Measurements from ENCODE around the gene MYH14. TPM values are rescaled to one million over a fixed set of nuclear protein-coding genes. Genes with fewer than 3 reads are reported as not detected.
A peak's percentile ranks its signal among the peaks of the same experiment; 100 is the strongest.

The MYH14 gene
- total and polyA plus RNA-seq, 9 of the 15 experiments (the other 6 are each of a cell fraction or from before 2014, with no cell fraction given) = 0.04 to 0.86 (median 0.19) TPM; not detected in 2

DNA sequence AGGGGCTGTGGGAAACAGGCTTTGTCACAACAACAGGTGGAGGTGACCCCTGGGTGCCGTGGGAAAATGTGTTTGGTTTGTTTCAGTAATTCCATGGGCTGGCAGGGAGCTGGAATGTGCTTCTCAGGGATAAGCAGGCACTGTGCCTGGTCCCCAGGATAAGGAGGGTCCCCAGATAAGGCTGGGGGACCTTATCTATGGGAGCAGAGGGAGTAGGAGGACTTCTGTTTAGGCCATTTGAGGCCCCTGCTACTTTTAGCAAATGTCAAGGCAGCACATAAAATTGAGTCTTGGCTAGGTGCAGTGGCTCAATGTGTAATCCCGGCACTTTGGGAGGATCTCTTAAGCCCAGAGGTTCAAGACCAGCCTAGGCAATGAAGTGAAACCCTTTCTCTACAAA is 66.2 kb downstream of the MYH14 start (continued):
- TF ChIP-seq ZC3H4 (CRISPR knock-in tag; IDR thresholded peaks at IDR 0.05; ENCODE audit: borderline replicate concordance) (no peak), NR2F6 (CRISPR knock-in tag; IDR thresholded peaks at IDR 0.05) (no peak), CHCHD3 (CRISPR knock-in tag; IDR thresholded peaks at IDR 0.05) (no peak), LCOR (CRISPR knock-in tag; IDR thresholded peaks at IDR 0.05) (peak; percentile 97), ZZZ3 (IDR thresholded peaks at IDR 0.05) (no peak), MTA1 (IDR thresholded peaks at IDR 0.05; ENCODE audit: borderline replicate concordance) (peak; percentile 71; the same call in 1 of the 2 replicates), CCNT2 (IDR thresholded peaks at IDR 0.05; ENCODE audit: borderline replicate concordance, extremely low read depth, insufficient read length, low read depth, low read length) (peak; percentile 90), XRCC4 (IDR thresholded peaks at IDR 0.05; ENCODE audit: extremely low read depth, insufficient read depth, insufficient read length) (no peak), GATAD2A (IDR thresholded peaks at IDR 0.05) (no peak), BRF1 (IDR thresholded peaks at IDR 0.05; ENCODE audit: borderline replicate concordance, extremely low read depth, insufficient read length) (no peak), ZNF766 (CRISPR knock-in tag; conservative IDR thresholded peaks at IDR 0.05) (peak; percentile 91), SNRNP70 (optimal IDR thresholded peaks at IDR 0.05; ENCODE audit: low read depth, low read length) (no peak)
- TF ChIP-seq, protein P1, sequence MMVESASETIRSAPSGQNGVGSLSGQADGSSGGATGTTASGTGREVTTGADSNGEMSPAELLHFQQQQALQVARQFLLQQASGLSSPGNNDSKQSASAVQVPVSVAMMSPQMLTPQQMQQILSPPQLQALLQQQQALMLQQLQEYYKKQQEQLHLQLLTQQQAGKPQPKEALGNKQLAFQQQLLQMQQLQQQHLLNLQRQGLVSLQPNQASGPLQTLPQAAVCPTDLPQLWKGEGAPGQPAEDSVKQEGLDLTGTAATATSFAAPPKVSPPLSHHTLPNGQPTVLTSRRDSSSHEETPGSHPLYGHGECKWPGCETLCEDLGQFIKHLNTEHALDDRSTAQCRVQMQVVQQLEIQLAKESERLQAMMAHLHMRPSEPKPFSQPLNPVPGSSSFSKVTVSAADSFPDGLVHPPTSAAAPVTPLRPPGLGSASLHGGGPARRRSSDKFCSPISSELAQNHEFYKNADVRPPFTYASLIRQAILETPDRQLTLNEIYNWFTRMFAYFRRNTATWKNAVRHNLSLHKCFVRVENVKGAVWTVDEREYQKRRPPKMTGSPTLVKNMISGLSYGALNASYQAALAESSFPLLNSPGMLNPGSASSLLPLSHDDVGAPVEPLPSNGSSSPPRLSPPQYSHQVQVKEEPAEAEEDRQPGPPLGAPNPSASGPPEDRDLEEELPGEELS (CRISPR knock-in tag; IDR thresholded peaks at IDR 0.05; ENCODE audit: borderline replicate concordance) = no peak
- TF ChIP-seq, protein P2, sequence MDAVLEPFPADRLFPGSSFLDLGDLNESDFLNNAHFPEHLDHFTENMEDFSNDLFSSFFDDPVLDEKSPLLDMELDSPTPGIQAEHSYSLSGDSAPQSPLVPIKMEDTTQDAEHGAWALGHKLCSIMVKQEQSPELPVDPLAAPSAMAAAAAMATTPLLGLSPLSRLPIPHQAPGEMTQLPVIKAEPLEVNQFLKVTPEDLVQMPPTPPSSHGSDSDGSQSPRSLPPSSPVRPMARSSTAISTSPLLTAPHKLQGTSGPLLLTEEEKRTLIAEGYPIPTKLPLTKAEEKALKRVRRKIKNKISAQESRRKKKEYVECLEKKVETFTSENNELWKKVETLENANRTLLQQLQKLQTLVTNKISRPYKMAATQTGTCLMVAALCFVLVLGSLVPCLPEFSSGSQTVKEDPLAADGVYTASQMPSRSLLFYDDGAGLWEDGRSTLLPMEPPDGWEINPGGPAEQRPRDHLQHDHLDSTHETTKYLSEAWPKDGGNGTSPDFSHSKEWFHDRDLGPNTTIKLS (IDR thresholded peaks at IDR 0.05; ENCODE audit: borderline replicate concordance, low read depth) = no peak
- TF ChIP-seq, protein P3, sequence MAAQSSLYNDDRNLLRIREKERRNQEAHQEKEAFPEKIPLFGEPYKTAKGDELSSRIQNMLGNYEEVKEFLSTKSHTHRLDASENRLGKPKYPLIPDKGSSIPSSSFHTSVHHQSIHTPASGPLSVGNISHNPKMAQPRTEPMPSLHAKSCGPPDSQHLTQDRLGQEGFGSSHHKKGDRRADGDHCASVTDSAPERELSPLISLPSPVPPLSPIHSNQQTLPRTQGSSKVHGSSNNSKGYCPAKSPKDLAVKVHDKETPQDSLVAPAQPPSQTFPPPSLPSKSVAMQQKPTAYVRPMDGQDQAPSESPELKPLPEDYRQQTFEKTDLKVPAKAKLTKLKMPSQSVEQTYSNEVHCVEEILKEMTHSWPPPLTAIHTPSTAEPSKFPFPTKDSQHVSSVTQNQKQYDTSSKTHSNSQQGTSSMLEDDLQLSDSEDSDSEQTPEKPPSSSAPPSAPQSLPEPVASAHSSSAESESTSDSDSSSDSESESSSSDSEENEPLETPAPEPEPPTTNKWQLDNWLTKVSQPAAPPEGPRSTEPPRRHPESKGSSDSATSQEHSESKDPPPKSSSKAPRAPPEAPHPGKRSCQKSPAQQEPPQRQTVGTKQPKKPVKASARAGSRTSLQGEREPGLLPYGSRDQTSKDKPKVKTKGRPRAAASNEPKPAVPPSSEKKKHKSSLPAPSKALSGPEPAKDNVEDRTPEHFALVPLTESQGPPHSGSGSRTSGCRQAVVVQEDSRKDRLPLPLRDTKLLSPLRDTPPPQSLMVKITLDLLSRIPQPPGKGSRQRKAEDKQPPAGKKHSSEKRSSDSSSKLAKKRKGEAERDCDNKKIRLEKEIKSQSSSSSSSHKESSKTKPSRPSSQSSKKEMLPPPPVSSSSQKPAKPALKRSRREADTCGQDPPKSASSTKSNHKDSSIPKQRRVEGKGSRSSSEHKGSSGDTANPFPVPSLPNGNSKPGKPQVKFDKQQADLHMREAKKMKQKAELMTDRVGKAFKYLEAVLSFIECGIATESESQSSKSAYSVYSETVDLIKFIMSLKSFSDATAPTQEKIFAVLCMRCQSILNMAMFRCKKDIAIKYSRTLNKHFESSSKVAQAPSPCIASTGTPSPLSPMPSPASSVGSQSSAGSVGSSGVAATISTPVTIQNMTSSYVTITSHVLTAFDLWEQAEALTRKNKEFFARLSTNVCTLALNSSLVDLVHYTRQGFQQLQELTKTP (IDR thresholded peaks at IDR 0.05; ENCODE audit: low read depth in 1 of 2, partially characterized antibody in 2 of 2) = peak in 1 of 2 experiments; percentile 53
- TF ChIP-seq, protein P4, sequence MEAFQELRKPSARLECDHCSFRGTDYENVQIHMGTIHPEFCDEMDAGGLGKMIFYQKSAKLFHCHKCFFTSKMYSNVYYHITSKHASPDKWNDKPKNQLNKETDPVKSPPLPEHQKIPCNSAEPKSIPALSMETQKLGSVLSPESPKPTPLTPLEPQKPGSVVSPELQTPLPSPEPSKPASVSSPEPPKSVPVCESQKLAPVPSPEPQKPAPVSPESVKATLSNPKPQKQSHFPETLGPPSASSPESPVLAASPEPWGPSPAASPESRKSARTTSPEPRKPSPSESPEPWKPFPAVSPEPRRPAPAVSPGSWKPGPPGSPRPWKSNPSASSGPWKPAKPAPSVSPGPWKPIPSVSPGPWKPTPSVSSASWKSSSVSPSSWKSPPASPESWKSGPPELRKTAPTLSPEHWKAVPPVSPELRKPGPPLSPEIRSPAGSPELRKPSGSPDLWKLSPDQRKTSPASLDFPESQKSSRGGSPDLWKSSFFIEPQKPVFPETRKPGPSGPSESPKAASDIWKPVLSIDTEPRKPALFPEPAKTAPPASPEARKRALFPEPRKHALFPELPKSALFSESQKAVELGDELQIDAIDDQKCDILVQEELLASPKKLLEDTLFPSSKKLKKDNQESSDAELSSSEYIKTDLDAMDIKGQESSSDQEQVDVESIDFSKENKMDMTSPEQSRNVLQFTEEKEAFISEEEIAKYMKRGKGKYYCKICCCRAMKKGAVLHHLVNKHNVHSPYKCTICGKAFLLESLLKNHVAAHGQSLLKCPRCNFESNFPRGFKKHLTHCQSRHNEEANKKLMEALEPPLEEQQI (IDR thresholded peaks at IDR 0.05) = peak; percentile 87; the same call in 1 of the 2 replicates
- TF ChIP-seq, protein P5, sequence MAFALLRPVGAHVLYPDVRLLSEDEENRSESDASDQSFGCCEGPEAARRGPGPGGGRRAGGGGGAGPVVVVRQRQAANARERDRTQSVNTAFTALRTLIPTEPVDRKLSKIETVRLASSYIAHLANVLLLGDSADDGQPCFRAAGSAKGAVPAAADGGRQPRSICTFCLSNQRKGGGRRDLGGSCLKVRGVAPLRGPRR (CRISPR knock-in tag; IDR thresholded peaks at IDR 0.05) = no peak

All from K562 (cell line).